PC-9 (cell line): Measurements from ENCODE around the gene TGFBR2. TPM values are rescaled to one million over a fixed set of nuclear protein-coding genes. Genes with fewer than 3 reads are reported as not detected.

Source experiments
- BruUV-seq: library from RNA; stranded (reverse); fragments of 400-500 nt; replicated peaks from 2 replicates; lab custom pipeline; 2021; lab: Mats Ljungman, UMichigan
- CTCF ChIA-PET: fragments of 300-600 bp; sonication (Branson Sonifier 250); formaldehyde crosslinking; loops from one replicate; lab custom pipeline; 2022; ENCODE audit warnings: antibody characterized with exemption; lab: Charles Lee
- POLR2A ChIA-PET: fragments of 300-600 bp; sonication (Branson Sonifier 250); formaldehyde crosslinking; loops from one replicate; lab custom pipeline; 2022; ENCODE audit warnings: antibody characterized with exemption; ENCODE audit not compliant: unreplicated experiment; lab: Charles Lee
- DNase-seq, 2 experiments: peaks; one replicate each; pipeline versions ENCODE4 v3.0.0 to v3.0.0-alpha.2; 2015 to 2022; ENCODE audit warnings: mixed read lengths in 1 of 2
- H2AFZ ChIP-seq: fragments of 200-600 bp; sonication (generic); 2 replicates; pipeline ENCODE4 v1.8.1; 2017; ENCODE audit warnings: antibody characterized with exemption
- H3F3A ChIP-seq: fragments of 200-600 bp; sonication (generic); 2 replicates; pipeline ENCODE4 v1.8.1; 2017; ENCODE audit warnings: antibody characterized with exemption, mild to moderate bottlenecking, low read depth; ENCODE audit not compliant: insufficient read depth
- H3K27ac ChIP-seq: fragments of 200-600 bp; sonication (generic); 2 replicates; pipeline ENCODE4 v1.6.1; 2016; ENCODE audit warnings: mixed run types
- H3K27me3 ChIP-seq: fragments of 200-600 bp; sonication (generic); 2 replicates; pipeline ENCODE4 v1.6.1; 2016; ENCODE audit warnings: low read depth, mixed run types; ENCODE audit not compliant: insufficient read depth
- H3K36me3 ChIP-seq: fragments of 200-600 bp; sonication (generic); 2 replicates; pipeline ENCODE4 v1.6.1; 2016; ENCODE audit warnings: low read depth, mixed run types
- H3K4me1 ChIP-seq: fragments of 200-600 bp; sonication (generic); replicated peaks from 2 replicates; pipeline ENCODE4 v1.6.1; 2016; ENCODE audit warnings: mixed run types; ENCODE audit not compliant: insufficient read depth
- H3K4me2 ChIP-seq: fragments of 200-600 bp; sonication (generic); 2 replicates; pipeline ENCODE4 v1.6.1; 2017; ENCODE audit warnings: mixed run types
- H3K4me3 ChIP-seq: fragments of 200-600 bp; sonication (generic); 2 replicates; pipeline ENCODE4 v1.6.1; 2016; ENCODE audit warnings: mixed run types
- H3K79me2 ChIP-seq: fragments of 200-600 bp; sonication (generic); 2 replicates; pipeline ENCODE4 v1.6.1; 2017; ENCODE audit warnings: low read depth, mixed run types
- H3K9me2 ChIP-seq: fragments of 200-600 bp; sonication (generic); 2 replicates; pipeline ENCODE4 v1.8.1; 2017; ENCODE audit warnings: mild to moderate bottlenecking; ENCODE audit not compliant: insufficient read depth
- H3K9me3 ChIP-seq: fragments of 200-600 bp; sonication (generic); 2 replicates; pipeline ENCODE4 v1.8.1; 2016; ENCODE audit warnings: low read depth; ENCODE audit not compliant: insufficient read depth
- H4K20me1 ChIP-seq: fragments of 200-600 bp; sonication (generic); 2 replicates; pipeline ENCODE4 v1.8.1; 2017; ENCODE audit not compliant: insufficient read depth
- CTCF ChIP-seq: fragments of 200-600 bp; sonication (generic); conservative IDR thresholded peaks from 2 replicates; pipeline ENCODE4 v1.6.1; 2017; ENCODE audit warnings: mixed run types, antibody characterized with exemption, mild to moderate bottlenecking, moderate library complexity
- EZH2 ChIP-seq: fragments of 200-600 bp; sonication (generic); IDR thresholded peaks from 2 replicates; pipeline ENCODE4 v1.8.0; 2017; ENCODE audit warnings: antibody characterized with exemption, low read depth
- intact Hi-C: fragments of 100-400 bp; cut with micrococcal nuclease; formaldehyde crosslinking; loops from one replicate; pipeline ENCODE4 v1.10.0; 2022; ENCODE audit not compliant: unreplicated experiment
- total RNA-seq: library from RNA; stranded (reverse); gene quantifications from 2 replicates; pipeline ENCODE4 v1.2.3, GENCODE V29; 2021

Gene TGFBR2
- total RNA-seq, 1 experiment from 2014 or later, result 33.6 TPM

- Histone ChIP-seq H3K4me1 (peaks cover 26% of the 10 kb centered on the region), H4K20me1 (no peaks in the 10 kb centered on the region), H3K27me3 (no peaks in the 10 kb centered on the region), H3K9me2 (no peaks in the 10 kb centered on the region), H3K27ac (peak overlapping the region; percentile 49), H3K4me3 (no peak overlapping the region), H3K36me3 (no peaks in the 10 kb centered on the region), H3K79me2 (no peaks in the 10 kb centered on the region; the same call in 1 of the 2 replicates), H3F3A (peaks cover 18% of the 10 kb centered on the region), H2AFZ (no peak overlapping the region), H3K9me3 (no peaks in the 10 kb centered on the region), H3K4me2 (peak overlapping the region; percentile 13; the same call in 1 of the 2 replicates)
- BruUV-seq, result no TSS peak
- no peak for TF ChIP-seq CTCF
- TF ChIP-seq EZH2, result no peak
- no peak for DNase-seq
- intact Hi-C loops, result loop anchor here (2.0 kb wide), 2 partner anchors 31 to 51 kb away; partner anchors contain the start of gene TGFBR2
- CTCF ChIA-PET, result no interaction called here
- POLR2A ChIA-PET, result no interaction called here
Measured at GRCh38 chr3:30657914-30658313, 51.5 kb downstream of the TGFBR2 start.

- H3K9me2 ChIP-seq, result no peaks in the 10 kb centered on the region
- TF ChIP-seq EZH2, result no peak
- no peak for TF ChIP-seq CTCF
- H3K4me3 ChIP-seq, result no peak overlapping the region
- no peaks in the 10 kb centered on the region for H3K27me3 ChIP-seq
- ChIA-PET CTCF (interaction anchor here (0.6 kb wide), 2 partner anchors 42 to 81 kb away, joined by 4 to 9 read pairs; no protein-coding TSS in a partner anchor), POLR2A (no interaction called here)
- peaks cover 18% of the 10 kb centered on the region for H3F3A ChIP-seq
- no peak overlapping the region for H2AFZ ChIP-seq
- H3K4me1 ChIP-seq, result peaks cover 26% of the 10 kb centered on the region
- peak overlapping the region; percentile 36 for H3K4me2 ChIP-seq
- intact Hi-C loops, result loop anchor here (1.0 to 2.0 kb wide), 5 partner anchors 30 to 119 kb away; partner anchors contain the start of gene TGFBR2
- H3K36me3 ChIP-seq, result no peaks in the 10 kb centered on the region
- H4K20me1 ChIP-seq, result no peaks in the 10 kb centered on the region
- BruUV-seq, result no TSS peak
- peak overlapping the region; percentile 49 for H3K27ac ChIP-seq
- no peaks in the 10 kb centered on the region for H3K9me3 ChIP-seq
- H3K79me2 ChIP-seq, result no peaks in the 10 kb centered on the region; the same call in 1 of the 2 replicates
- peak; percentile 9 to 69 for DNase-seq
Measured at GRCh38 chr3:30658328-30659052, 52.1 kb downstream of the TGFBR2 start.

- Histone ChIP-seq H4K20me1 (no peaks in the 10 kb centered on the region), H3F3A (peaks cover 18% of the 10 kb centered on the region), H3K9me2 (no peaks in the 10 kb centered on the region), H3K4me3 (no peak overlapping the region), H3K4me1 (peaks cover 26% of the 10 kb centered on the region), H3K9me3 (no peaks in the 10 kb centered on the region), H2AFZ (no peak overlapping the region), H3K27me3 (no peaks in the 10 kb centered on the region), H3K79me2 (no peaks in the 10 kb centered on the region; the same call in 1 of the 2 replicates), H3K27ac (peak overlapping the region; percentile 49), H3K36me3 (no peaks in the 10 kb centered on the region), H3K4me2 (peak overlapping the region; percentile 36; the same call in 1 of the 2 replicates)
- ChIA-PET CTCF (interaction anchor here (0.6 kb wide), 2 partner anchors 43 to 82 kb away, joined by 4 to 9 read pairs; no protein-coding TSS in a partner anchor), POLR2A (interaction anchor here (0.6 kb wide), 2 partner anchors 47 to 62 kb away, joined by 11 to 13 read pairs; no protein-coding TSS in a partner anchor)
- BruUV-seq, result no TSS peak
- TF ChIP-seq CTCF (no peak), EZH2 (no peak)
- intact Hi-C loops, result loop anchor here (1.0 to 2.0 kb wide), 5 partner anchors 29 to 120 kb away; partner anchors contain the start of gene TGFBR2
- DNase-seq, result peak; percentile 48 to 87
Measured at GRCh38 chr3:30659270-30660130, 53.1 kb downstream of the TGFBR2 start.
